HL-60 (cell line): ENCODE measurements around the gene C14orf132.

Experiments used
- POLR2AphosphoS5 ChIP-seq: IDR thresholded peaks from 2 replicates; pipeline ENCODE4 v1.6.1; 2012; ENCODE audit warnings: low read depth
- TF ChIP-seq, protein P1 (sequence below): IDR thresholded peaks from one replicate; pipeline ENCODE4 v1.5.1; 2011; ENCODE audit warnings: low read length, control low read depth, inconsistent platforms; ENCODE audit not compliant: insufficient read depth

DNA sequence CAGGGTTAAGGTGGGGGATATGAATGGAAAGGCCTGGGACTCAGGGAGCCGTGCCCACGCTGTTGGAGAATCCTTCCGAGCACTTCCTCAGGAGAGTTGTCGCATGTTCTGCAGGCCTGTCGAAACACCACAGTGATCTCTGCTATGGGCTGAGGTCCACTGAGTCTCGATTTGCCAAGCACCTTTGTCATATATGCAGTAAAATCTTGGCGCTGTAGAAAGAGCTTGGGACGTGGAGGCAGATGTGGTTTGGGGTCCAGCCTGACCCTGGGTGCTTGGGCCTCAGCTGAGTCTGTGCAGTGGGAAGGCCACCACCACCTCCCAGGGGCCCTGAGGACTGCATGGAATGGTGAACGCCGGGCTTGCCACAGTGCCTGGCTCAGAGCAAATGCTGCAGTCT, 32.9 kb downstream of the C14orf132 start:
- TF ChIP-seq POLR2AphosphoS5: no peak
- TF ChIP-seq, protein P1, sequence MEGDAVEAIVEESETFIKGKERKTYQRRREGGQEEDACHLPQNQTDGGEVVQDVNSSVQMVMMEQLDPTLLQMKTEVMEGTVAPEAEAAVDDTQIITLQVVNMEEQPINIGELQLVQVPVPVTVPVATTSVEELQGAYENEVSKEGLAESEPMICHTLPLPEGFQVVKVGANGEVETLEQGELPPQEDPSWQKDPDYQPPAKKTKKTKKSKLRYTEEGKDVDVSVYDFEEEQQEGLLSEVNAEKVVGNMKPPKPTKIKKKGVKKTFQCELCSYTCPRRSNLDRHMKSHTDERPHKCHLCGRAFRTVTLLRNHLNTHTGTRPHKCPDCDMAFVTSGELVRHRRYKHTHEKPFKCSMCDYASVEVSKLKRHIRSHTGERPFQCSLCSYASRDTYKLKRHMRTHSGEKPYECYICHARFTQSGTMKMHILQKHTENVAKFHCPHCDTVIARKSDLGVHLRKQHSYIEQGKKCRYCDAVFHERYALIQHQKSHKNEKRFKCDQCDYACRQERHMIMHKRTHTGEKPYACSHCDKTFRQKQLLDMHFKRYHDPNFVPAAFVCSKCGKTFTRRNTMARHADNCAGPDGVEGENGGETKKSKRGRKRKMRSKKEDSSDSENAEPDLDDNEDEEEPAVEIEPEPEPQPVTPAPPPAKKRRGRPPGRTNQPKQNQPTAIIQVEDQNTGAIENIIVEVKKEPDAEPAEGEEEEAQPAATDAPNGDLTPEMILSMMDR: no peak
